ENCODE measurements around the gene SFTA2. TPM values are rescaled to one million over a fixed set of nuclear protein-coding genes. Genes with fewer than 3 reads are reported as not detected.
"Not testable (repeated sequence)": the region's sequence is repeated elsewhere in the genome, so short reads cannot be mapped to it uniquely, and the experiment has no call there.

SFTA2 gene
- total and polyA plus RNA-seq, 2 of the 8 experiments (the other 6 are each of a cell fraction or from before 2014, with no cell fraction given): not detected

DNA sequence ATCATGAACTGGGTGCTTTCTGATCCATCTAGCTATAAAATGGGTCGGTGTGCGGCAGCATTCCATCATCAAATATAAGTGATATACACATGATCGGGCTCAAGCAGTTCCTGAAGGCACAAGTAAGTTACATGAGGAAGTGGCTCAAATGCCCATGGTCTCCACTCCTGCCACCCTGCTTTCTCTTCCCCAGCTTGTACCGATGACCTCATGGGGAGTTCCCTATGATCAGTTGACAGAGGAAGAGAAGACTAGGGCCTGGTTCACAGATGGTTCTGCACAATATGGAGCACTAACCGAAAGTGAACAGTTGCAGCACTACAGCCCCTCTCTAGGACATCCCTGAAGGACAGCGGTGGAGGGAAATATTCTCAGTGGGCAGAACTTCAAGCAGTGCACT, 37.2 kb upstream of the SFTA2 start:
- H3K27ac ChIP-seq (ENCODE audit: low read depth, low read length); H4K8ac ChIP-seq (ENCODE audit: extremely low read depth, insufficient read depth, low read length); H2BK5ac ChIP-seq (ENCODE audit: low read depth, low read length); FAIRE-seq; H2BK20ac ChIP-seq (ENCODE audit: low read length); H2BK15ac ChIP-seq (ENCODE audit: low read length); H3K4me1 ChIP-seq (replicated peaks in 1 of 4; ENCODE audit: control insufficient read depth in 3 of 4, insufficient read depth in 4 of 4, low read length in 3 of 4); H2BK12ac ChIP-seq (ENCODE audit: low read depth, low read length); H3K79me1 ChIP-seq (ENCODE audit: low read depth, low read length); H3K4me2 ChIP-seq (ENCODE audit: insufficient read depth in 1 of 2, low read depth in 2 of 2, low read length in 2 of 2); H2AFZ ChIP-seq (ENCODE audit: low read length); H3K36me3 ChIP-seq (ENCODE audit: control insufficient read depth in 2 of 4, insufficient read depth in 4 of 4, low read length in 3 of 4); H3K4ac ChIP-seq (replicated peaks; ENCODE audit: insufficient read length, low read depth, low read length); H3K4me3 ChIP-seq (ENCODE audit: extremely low read depth in 1 of 4, insufficient read depth in 2 of 4, low read depth in 3 of 4, low read length in 4 of 4); H3K14ac ChIP-seq (ENCODE audit: insufficient read length); H3K9me3 ChIP-seq (ENCODE audit: insufficient read depth in 2 of 2, low read depth in 1 of 2, low read length in 1 of 2); H3K79me2 ChIP-seq (ENCODE audit: control insufficient read depth in 1 of 2, insufficient read depth in 2 of 2, low read length in 2 of 2); H2AK5ac ChIP-seq (ENCODE audit: low read depth, low read length); H2BK120ac ChIP-seq (replicated peaks; ENCODE audit: low read depth, low read length); H4K91ac ChIP-seq (replicated peaks; ENCODE audit: insufficient read length, low read length); H4K20me1 ChIP-seq (replicated peaks in 1 of 2; ENCODE audit: control insufficient read depth in 1 of 2, insufficient read depth in 2 of 2, low read length in 2 of 2); H3K23ac ChIP-seq (ENCODE audit: insufficient read length); H3K27me3 ChIP-seq (replicated peaks in 1 of 4; ENCODE audit: control insufficient read depth in 3 of 4, extremely low read depth in 1 of 4, insufficient read depth in 3 of 4, low read length in 3 of 4); H3K23me2 ChIP-seq (ENCODE audit: low read depth, low read length); H3K18ac ChIP-seq (ENCODE audit: extremely low read depth, low read length); DNase-seq (ENCODE audit: low read depth in 1 of 2, low spot score in 2 of 2); POLR2A ChIA-PET (ENCODE audit: partially characterized antibody); H4K5ac ChIP-seq (ENCODE audit: insufficient read length, low read depth, low read length); H3K9ac ChIP-seq (replicated peaks in 1 of 4; ENCODE audit: extremely low read depth in 1 of 4, low read depth in 3 of 4, low read length in 3 of 4); H3K56ac ChIP-seq (replicated peaks; ENCODE audit: insufficient read length, low read depth, low read length): not testable (repeated sequence)
- whole genome bisulfite sequencing, 2 experiments (ENCODE audit: extremely low coverage in 1 of 2, insufficient coverage in 1 of 2, insufficient read length in 1 of 2, insufficient replicate concordance in 2 of 2, low coverage in 1 of 2, low lambda C conversion rate in 2 of 2, missing lambda C conversion rate in 1 of 2): 90% methylated on average over 6 of the region's 6 CpGs; no CpG with 5 or more reads in 1 of the 2 experiments
- CTCF ChIA-PET (ENCODE audit: partially characterized antibody): interaction anchor here (1.0 to 3.4 kb wide), 5 partner anchors 8 to 102 kb away, joined by 3 to 10 read pairs (median 3); no protein-coding TSS in a partner anchor
